Esophagus squamous epithelium (tissue), 4 donors: ENCODE measurements around the gene ITGB2.

ENCODE experiments used
- CTCF ChIP-seq, 6 experiments: fragments of 450-650 bp in 4 of 6; fragments of 200-600 bp in 2 of 6; sonication (generic) in 2 of 6; IDR thresholded peaks; one replicate each; pipeline ENCODE4 v1.5.1; 2016 to 2019; ENCODE audit warnings: antibody characterized with exemption in 6 of 6, mild to moderate bottlenecking in 4 of 6, moderate library complexity in 4 of 6
- POLR2A ChIP-seq, 4 donors: fragments of 450-650 bp; IDR thresholded peaks; one replicate each; pipeline ENCODE4 v1.6.1; 2017; ENCODE audit warnings: antibody characterized with exemption in 4 of 4, mild to moderate bottlenecking in 4 of 4, moderate library complexity in 3 of 4

- TF ChIP-seq CTCF (IDR thresholded peaks at IDR 0.05) (no peak), POLR2A (IDR thresholded peaks at IDR 0.05) (no peak)
Observed at GRCh38 chr21:44846485-44847260, 74.0 kb downstream of the ITGB2 start.
